NCI-H128 (cell line): Measurements from ENCODE around the gene SGPP1.
A peak's percentile ranks its signal among the peaks of the same experiment; 100 is the strongest.
"Not testable (repeated sequence)": the region's sequence is repeated elsewhere in the genome, so short reads cannot be mapped to it uniquely, and the experiment has no call there.

Experiments
- DNase-seq: peaks from one replicate; lab custom pipeline; 2025; ENCODE audit not compliant: unreplicated experiment; lab: John Stamatoyannopoulos, UW

SGPP1 gene

DNA sequence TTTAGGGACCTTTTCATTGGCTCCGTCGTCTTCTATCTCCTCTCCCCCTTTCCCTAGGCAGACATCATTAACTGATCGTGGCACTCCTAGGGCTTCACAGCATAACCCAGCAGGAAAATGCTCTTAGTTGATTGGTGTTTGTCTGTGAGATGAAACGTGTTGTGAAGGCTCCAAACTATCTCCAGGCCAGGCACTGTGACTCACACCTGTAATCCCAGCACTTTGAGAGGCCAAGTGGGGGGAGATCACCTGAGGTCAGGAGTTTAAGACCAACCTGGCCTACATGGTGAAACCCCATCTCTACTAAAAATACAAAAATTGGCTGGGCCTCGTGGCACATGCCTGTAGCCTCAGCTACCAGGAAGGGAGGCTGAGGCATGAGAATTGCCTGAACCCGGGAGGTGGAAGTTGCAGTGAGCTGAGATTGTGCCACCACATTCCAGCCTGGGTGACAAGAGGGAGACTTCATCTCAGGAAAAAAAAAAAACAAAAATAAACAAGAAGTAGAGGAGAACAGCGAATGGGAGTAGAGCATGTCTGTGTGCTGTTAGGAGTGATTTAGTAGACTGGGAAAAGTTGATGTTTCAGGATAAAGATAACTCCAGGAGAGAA lies 53.9 kb downstream of the SGPP1 start:
- DNase-seq: no peak

DNA sequence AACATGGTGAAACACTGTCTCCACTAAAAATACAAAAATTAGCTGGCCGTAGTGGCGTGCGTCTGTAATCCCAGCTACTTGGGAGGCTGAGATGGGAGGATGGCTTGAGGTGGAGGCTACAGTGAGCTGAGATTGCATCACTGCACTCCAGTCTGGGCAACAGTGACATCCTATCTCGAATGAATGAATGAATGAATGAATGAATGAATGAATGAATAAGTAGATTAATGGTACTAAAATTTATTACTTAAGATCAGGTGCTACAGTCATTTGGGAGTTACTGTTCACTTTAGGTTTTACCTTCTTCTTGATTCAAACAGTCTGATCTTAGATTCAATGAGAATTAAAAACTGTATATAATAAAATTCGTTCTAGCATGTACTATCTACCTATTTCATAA lies 54.6 kb downstream of the SGPP1 start:
- no peak for DNase-seq

DNA sequence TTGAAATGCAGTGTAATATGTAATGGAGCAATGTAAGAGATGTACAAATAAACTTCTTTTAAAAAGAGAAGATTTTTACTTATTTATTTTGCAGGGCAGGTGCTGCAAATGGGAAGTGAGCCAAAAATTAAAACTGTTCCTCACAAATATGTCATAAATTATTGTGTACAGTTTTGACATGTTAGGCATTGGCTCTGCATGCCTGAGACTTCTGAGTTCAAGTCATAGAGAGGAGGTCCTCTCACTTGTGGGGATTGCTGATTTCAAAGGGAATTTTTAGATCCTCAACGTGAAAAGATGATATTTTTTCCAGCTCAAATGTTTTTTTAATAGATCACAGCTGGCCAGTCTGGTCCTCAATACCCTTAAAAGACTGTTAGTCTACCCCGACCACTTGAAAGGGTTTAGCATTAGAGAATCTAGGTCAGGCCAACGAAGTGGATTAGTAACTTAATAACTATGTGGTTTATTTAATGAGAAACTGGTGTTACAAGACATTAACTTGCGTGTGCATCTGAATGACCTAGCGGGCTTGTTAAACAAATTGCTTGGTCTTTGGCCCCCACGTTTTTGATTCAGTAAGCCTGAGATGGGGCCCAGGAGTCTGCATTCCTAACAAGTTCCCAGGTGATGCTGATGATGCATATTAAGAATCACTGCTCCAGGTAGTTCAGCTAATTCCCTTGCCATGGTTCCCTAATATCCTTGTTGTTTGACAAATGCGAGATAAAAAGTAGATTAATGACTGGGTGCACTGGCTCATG lies 55.3 kb downstream of the SGPP1 start:
- DNase-seq: no peak

GRCh38 chr14:63671987-63672386 lies 55.9 kb downstream of the SGPP1 start:
- no peak for DNase-seq

DNA sequence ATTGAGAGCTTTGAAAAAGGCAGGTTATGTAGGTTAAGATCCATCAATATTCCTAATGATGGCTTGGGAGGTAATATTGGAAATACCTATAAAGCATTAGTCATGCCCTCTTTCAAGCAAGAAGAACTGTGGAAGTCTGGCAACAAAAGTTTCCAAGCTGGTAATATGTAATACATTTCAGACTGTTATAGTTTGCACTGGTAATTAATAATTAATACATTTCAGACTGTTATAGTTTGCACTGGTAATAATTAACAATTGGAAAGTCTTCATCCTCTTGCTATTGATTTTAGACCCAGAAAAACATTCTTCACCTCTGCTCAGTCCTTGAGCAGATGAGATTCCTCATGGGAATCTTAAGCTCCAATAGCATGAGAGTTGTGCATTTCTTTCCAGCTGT lies 57.2 kb downstream of the SGPP1 start:
- DNase-seq: no peak

- no peak for DNase-seq
Measured at GRCh38 chr14:63666335-63666734, 61.5 kb downstream of the SGPP1 start.

DNA sequence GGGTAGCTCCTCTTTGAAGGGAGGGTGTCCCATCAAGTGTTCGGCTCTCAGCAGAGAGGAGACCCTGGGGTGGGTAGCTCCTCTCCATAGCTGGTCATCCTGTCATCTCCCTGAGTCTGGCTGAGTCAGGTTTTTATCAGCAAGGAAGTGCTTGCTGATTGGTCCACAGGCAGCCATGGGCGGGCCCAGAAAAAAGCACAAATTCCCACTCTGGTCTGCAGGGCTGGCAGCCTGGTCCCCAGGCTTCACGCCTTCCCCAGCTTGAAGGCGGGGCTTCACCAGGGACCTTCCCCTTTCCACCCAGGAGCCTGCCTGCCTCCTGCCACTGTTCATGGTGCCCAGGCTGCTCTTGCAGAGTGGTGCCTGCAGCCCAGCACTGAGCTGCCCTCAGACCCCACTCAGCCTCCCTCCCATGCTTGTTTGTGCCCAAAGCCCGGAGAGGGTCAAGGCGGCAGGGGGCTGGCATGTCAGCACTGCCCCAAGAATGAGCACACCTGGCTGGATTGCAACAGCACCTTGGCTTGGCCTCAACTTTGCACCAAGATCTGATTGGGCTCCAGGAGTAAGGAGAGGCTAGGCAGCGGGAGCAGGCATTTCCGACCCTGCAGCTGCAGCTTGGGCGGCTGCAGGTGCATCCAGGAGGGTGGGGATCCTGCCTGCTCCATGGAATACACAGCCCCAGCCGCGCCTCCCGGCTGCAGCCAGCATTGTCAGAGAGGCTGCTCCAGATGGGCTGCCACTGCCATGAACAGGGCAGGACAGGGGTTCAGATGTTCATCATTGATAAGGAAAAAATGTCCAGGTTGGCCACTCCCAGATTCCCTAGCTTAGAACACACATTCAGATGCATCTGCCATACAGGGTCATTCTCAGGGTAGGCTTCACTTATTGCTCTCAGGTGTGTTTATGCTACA lies 64.2 kb downstream of the SGPP1 start:
- DNase-seq: no peak

GRCh38 chr14:63662776-63663175 lies 65.1 kb downstream of the SGPP1 start:
- no peak for DNase-seq

DNA sequence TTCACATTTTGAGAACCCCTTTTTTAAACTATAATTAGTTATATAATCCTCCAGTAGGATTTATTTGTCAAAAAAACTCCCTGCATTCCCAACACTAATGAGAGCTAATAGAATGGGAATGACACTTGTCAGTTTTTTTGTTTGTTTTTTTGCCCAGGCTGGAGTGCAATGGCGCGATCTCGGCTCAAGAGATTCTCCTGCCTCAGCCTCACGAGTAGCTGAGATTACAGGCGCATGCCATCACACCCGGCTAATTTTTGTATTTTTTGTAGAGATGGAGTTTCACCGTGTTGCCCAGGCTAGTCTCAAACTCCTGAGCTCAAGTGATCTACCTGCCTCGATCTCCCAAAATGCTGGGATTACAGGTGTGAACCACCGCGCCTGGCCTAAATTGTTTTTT lies 66.0 kb downstream of the SGPP1 start:
- DNase-seq: not testable (repeated sequence)

GRCh38 chr14:63659726-63660125 lies 68.1 kb downstream of the SGPP1 start:
- no peak for DNase-seq

GRCh38 chr14:63656194-63656593 lies 71.7 kb downstream of the SGPP1 start:
- no peak for DNase-seq

- no peak for DNase-seq
Measured at GRCh38 chr14:63654936-63655335, 72.9 kb downstream of the SGPP1 start.

DNA sequence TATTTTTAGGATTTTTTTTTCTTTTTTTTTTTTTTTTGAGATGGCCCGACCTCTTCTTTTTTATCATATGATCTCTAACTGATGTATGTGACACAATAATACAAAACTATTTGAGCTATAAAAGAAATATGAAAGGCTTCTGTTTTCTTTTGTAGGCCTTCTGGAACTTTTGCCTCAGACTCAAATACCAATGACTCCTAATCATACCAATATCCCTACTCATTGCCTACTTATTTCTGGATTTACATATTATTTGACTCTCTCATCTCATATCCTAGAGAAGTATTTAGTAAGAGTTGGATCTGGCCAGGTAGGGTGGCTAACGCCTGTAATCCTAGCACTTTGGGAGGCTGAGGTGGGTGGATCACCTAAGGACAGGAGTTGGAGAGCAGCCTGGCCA lies 73.5 kb downstream of the SGPP1 start:
- no peak for DNase-seq

DNA sequence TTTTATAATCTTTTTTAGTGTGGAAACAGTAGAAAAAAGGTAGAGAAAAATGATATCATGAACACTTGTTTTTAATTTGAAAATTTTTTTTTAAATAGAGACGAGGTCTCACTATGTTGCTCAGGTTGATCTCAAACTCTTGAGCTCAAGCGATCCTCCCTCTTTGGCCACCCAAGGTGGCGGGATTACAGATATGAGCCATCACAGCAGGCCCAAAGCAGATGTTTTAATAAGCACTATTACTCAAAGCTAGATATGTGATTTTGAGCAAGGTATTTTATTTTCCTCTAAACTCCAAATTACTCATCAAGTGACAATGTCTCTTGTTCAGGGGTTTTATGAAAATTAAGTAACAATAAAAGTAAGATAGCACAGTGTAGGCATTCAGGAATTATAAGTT lies 75.5 kb downstream of the SGPP1 start:
- no peak for DNase-seq

GRCh38 chr14:63650256-63650952 lies 77.5 kb downstream of the SGPP1 start:
- DNase-seq: no peak

- DNase-seq: no peak
Measured at GRCh38 chr14:63647696-63648410, 80.0 kb downstream of the SGPP1 start.

- no peak for DNase-seq
Measured at GRCh38 chr14:63644741-63645140, 83.1 kb downstream of the SGPP1 start.

DNA sequence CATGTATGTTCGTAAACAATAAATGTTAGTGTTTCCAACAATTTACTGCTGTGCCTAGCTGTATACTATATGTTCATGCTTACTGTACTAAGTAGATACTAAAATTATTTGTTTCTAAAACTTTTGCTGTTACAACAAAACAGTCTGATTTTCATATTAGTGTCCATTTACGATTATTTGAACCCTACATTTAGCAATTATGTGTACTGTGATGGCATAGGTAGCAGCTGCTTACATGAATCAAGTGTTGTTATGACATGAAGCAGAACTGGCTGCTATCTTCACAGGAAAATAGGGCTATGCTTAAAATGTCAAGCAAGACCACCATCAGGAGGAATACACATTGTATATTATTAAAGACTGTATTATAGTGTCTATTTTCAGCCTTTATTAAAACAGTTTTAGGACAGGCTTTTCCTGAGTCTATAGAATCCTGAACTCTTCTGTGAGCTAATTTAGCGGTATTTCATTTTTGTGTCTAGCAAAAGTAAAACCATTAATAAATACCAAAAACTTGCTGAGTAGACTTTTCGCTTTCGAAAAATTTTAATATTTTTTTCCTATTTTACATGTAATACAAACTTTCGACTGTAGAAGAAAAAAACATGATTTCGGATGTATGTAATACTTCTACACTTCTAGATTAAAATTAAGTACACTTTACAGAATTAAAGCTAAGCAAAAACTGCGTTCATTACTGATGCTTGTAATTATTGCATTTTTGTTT lies 85.0 kb downstream of the SGPP1 start:
- DNase-seq: no peak

DNA sequence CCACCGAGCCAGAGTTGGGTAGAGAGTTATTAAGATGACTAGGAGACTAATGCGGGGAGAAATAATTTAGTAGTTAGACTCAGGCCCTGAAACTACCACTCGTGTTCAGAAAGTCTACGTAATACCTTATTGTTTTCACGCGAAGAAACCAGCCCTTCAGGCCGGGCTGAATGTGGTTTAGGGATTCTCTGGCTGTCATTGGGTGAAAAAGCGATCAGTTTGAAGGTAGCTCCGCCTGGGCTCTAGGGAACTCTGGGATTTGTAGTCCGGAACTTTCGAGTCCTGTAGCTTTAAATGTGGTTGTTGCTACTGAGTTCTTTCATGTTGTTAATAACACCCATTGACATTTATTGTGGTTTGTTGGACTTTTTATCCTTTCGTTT lies 85.6 kb downstream of the SGPP1 start:
- peak; percentile 86 for DNase-seq
